GM23248 (cell line): ENCODE data around the gene RAB31. TPM values are rescaled to one million over a fixed set of nuclear protein-coding genes. Genes with fewer than 3 reads are reported as not detected.

ENCODE experiments used
- DNase-seq: peaks from one replicate; pipeline ENCODE4 v3.0.0-alpha.2; 2015
- H2AFZ ChIP-seq: fragments of 200-600 bp; sonication (generic); 2 replicates; pipeline ENCODE4 v1.6.1; 2016; ENCODE audit warnings: antibody characterized with exemption
- H3F3A ChIP-seq: fragments of 200-600 bp; sonication (generic); 2 replicates; pipeline ENCODE4 v1.6.1; 2016; ENCODE audit warnings: mild to moderate bottlenecking, antibody characterized with exemption, mixed run types; ENCODE audit not compliant: insufficient read depth
- H3K27ac ChIP-seq: fragments of 200-600 bp; sonication (generic); 2 replicates; pipeline ENCODE4 v1.5.1; 2016; ENCODE audit warnings: mild to moderate bottlenecking
- H3K27me3 ChIP-seq: fragments of 200-600 bp; sonication (generic); replicated peaks from 2 replicates; pipeline ENCODE4 v1.6.1; 2016; ENCODE audit warnings: mild to moderate bottlenecking; ENCODE audit not compliant: insufficient read depth
- H3K36me3 ChIP-seq: fragments of 200-600 bp; sonication (generic); 2 replicates; pipeline ENCODE4 v1.6.1; 2016; ENCODE audit warnings: low read depth, mild to moderate bottlenecking
- H3K4me1 ChIP-seq: fragments of 200-600 bp; sonication (generic); 2 replicates; pipeline ENCODE4 v1.6.1; 2016; ENCODE audit warnings: mild to moderate bottlenecking; ENCODE audit not compliant: insufficient read depth
- H3K4me2 ChIP-seq: fragments of 200-600 bp; sonication (generic); one replicate; pipeline ENCODE4 v1.6.1; 2016; ENCODE audit warnings: mild to moderate bottlenecking; ENCODE audit not compliant: unreplicated experiment
- H3K4me3 ChIP-seq: fragments of 200-600 bp; sonication (generic); 2 replicates; pipeline ENCODE4 v1.5.1; 2016; ENCODE audit warnings: mild to moderate bottlenecking
- H3K79me2 ChIP-seq: fragments of 200-600 bp; sonication (generic); 2 replicates; pipeline ENCODE4 v1.6.1; 2016; ENCODE audit warnings: mild to moderate bottlenecking; ENCODE audit not compliant: insufficient read depth
- H3K9ac ChIP-seq: fragments of 200-600 bp; sonication (generic); 2 replicates; pipeline ENCODE4 v1.6.1; 2016; ENCODE audit warnings: mild to moderate bottlenecking
- H3K9me2 ChIP-seq: fragments of 200-600 bp; sonication (generic); 2 replicates; pipeline ENCODE4 v1.6.1; 2016; ENCODE audit warnings: mixed run types, mild to moderate bottlenecking, moderate library complexity; ENCODE audit not compliant: insufficient read depth
- H3K9me3 ChIP-seq: fragments of 200-600 bp; sonication (generic); one replicate; pipeline ENCODE4 v1.6.1; 2017; ENCODE audit warnings: low read depth
- H4K20me1 ChIP-seq: fragments of 200-600 bp; sonication (generic); 2 replicates; pipeline ENCODE4 v1.6.0; 2016; ENCODE audit not compliant: insufficient read depth
- EZH2 ChIP-seq: fragments of 200-600 bp; sonication (generic); IDR thresholded peaks from 2 replicates; pipeline ENCODE4 v1.6.1; 2018; ENCODE audit warnings: antibody characterized with exemption, mild to moderate bottlenecking; ENCODE audit not compliant: insufficient read depth, poor library complexity, severe bottlenecking
- EZH2phosphoT487 ChIP-seq: fragments of 200-600 bp; sonication (generic); IDR thresholded peaks from 2 replicates; pipeline ENCODE4 v1.6.1; 2018; ENCODE audit warnings: antibody characterized with exemption, moderate library complexity, mild to moderate bottlenecking, low read depth; ENCODE audit not compliant: insufficient read depth
- WGBS, 2 experiments: methylation state at CpG; one replicate each; pipeline ENCODE4 v1.1.6; 2015 to 2017; ENCODE audit warnings: low lambda C conversion rate in 2 of 2, low coverage in 1 of 2; ENCODE audit errors: missing lambda C conversion rate in 2 of 2; 5-methylcytosine and 5-hydroxymethylcytosine counted together
- in situ Hi-C: fragments of 300-500 bp; cut with MboI; formaldehyde crosslinking; loops from 2 replicates; pipeline ENCODE4 v1.15.0; 2020
- polyA plus RNA-seq: library from polyadenylated mRNA; unstranded; fragments of >200 nt; fragmentation: Nextera tagmentation; extraction: Ambion mirVana; gene quantifications from 2 replicates; pipeline ENCODE4 v1.2.1, GENCODE V29; 2016
- small RNA-seq: library from RNA; depleted of rRNA; stranded (forward); fragments of <200 nt; gene quantifications from one replicate; pipeline ENCODE3, GENCODE V24; 2014; ENCODE audit warnings: low read depth, low replicate concordance
- total RNA-seq: library from RNA; depleted of rRNA; stranded (reverse); fragments of >200 nt; shearing (Covaris generic); gene quantifications from 2 replicates; pipeline ENCODE4 v1.2.3, GENCODE V29; 2014; rRNA removed

The RAB31 gene
- total and polyA plus RNA-seq, 2 experiments from 2014 or later: 49.2 to 144 TPM

DNA sequence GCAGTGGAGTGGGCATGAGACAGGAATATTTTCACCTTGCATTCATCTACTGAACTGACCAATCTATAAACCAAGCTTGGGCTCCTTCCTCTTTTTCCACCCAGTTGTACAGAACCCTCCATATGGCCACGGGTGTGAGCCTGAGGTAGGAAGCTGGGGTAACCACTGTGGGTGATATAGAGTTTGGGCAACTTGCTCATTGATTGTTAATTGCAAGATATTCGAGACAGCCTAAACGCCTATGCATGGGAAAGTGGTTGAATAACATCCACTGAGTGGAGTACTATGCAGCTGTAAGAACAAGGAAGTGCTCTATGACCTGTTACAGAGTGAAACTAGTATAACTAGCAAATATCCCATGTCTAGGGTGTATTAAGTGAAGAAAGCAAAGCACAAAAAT is 198.4 kb downstream of the RAB31 start:
- peaks cover 9% of the 10 kb centered on the region; the same call in 1 of the 2 replicates for H3F3A ChIP-seq
- no peaks in the 10 kb centered on the region for H3K36me3 ChIP-seq
- TF ChIP-seq EZH2 (no peak), EZH2phosphoT487 (no peak)
- H3K79me2 ChIP-seq: no peaks in the 10 kb centered on the region
- H3K27me3 ChIP-seq: no peaks in the 10 kb centered on the region
- no peaks in the 10 kb centered on the region for H3K9me3 ChIP-seq
- H3K9me2 ChIP-seq: no peaks in the 10 kb centered on the region
- in situ Hi-C loops: no loop called here
- H2AFZ ChIP-seq: no peak overlapping the region
- H3K4me3 ChIP-seq: no peak overlapping the region
- no peak overlapping the region for H3K27ac ChIP-seq
- 69 to 72% methylated on average over 3 of the region's 3 CpGs for WGBS, 2 experiments
- H3K4me2 ChIP-seq: no peak overlapping the region
- no peak for DNase-seq
- no peaks in the 10 kb centered on the region for H4K20me1 ChIP-seq
- H3K9ac ChIP-seq: no peak overlapping the region
- 0 out of 2 replicates have a peak, but pooled peaks cover 9% of the 10 kb centered on the region for H3K4me1 ChIP-seq

DNA sequence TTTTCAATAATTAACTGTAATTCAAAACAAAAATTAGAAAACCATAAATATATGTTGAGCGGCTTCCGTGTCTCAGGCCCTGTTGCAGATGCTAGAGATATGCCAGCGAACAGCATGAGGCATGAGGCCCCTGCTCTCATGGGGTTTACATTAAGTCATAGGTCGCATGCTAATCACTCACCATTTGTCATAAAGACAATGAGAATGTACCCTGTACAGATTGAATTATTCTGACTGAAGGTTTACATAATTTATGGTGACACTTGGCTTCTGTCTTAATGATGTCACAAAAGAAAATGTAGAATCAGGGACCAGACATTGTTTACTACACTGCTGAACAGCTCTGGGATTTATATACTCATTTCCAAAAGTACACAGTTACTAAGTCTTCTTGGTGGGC is 199.8 kb downstream of the RAB31 start:
- DNase-seq: no peak
- WGBS, 2 experiments: 81 to 86% methylated on average over 4 of the region's 4 CpGs
- in situ Hi-C loops: no loop called here
- no peak for TF ChIP-seq EZH2
- no peak for TF ChIP-seq EZH2phosphoT487
- peaks cover 12% of the 10 kb centered on the region; the same call in 1 of the 2 replicates for H3F3A ChIP-seq
- no peak overlapping the region for H3K27ac ChIP-seq
- H3K79me2 ChIP-seq: no peaks in the 10 kb centered on the region
- no peak overlapping the region for H2AFZ ChIP-seq
- H3K9ac ChIP-seq: no peak overlapping the region
- H3K27me3 ChIP-seq: no peaks in the 10 kb centered on the region
- no peaks in the 10 kb centered on the region for H3K9me3 ChIP-seq
- H3K4me2 ChIP-seq: no peak overlapping the region
- H3K9me2 ChIP-seq: no peaks in the 10 kb centered on the region
- 0 out of 2 replicates have a peak, but pooled peaks cover 12% of the 10 kb centered on the region for H3K4me1 ChIP-seq
- H3K36me3 ChIP-seq: no peaks in the 10 kb centered on the region
- H3K4me3 ChIP-seq: no peak overlapping the region
- H4K20me1 ChIP-seq: no peaks in the 10 kb centered on the region

GRCh38 chr18:9910071-9910470 is 202.0 kb downstream of the RAB31 start:
- Histone ChIP-seq H3K27me3 (no peaks in the 10 kb centered on the region), H3F3A (peaks cover 13% of the 10 kb centered on the region), H3K4me3 (no peak overlapping the region), H3K9me3 (no peaks in the 10 kb centered on the region), H2AFZ (no peak overlapping the region), H3K79me2 (peaks cover 10% of the 10 kb centered on the region), H3K27ac (no peak overlapping the region), H3K36me3 (no peaks in the 10 kb centered on the region), H4K20me1 (no peaks in the 10 kb centered on the region), H3K4me1 (0 out of 2 replicates have a peak, but pooled peaks cover 14% of the 10 kb centered on the region), H3K9me2 (no peaks in the 10 kb centered on the region), H3K4me2 (no peak overlapping the region), H3K9ac (no peak overlapping the region)
- TF ChIP-seq EZH2phosphoT487 (no peak), EZH2 (no peak)
- no peak for DNase-seq
- in situ Hi-C loops: no loop called here

DNA sequence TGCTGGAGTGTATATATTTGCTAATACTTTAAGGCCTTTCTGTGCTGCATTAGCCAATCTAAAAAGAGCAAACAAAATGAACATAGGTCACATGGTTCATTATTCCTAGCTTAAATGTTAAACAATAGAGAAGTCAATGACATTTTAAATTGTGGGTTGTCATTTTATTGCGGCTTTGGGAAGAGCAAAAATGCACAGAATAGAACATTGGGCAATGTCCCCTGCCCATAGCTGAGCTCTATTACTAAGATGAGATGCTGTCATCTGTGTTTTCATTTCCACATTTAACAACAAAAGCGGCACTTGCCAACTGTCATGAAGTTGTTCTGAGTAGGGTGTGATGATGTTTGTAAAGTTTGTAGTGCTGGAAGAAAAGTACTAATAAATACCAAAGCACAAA is 202.6 kb downstream of the RAB31 start:
- Histone ChIP-seq H3K9ac (no peak overlapping the region), H3K9me3 (no peaks in the 10 kb centered on the region), H4K20me1 (0 out of 2 replicates have a peak, but pooled peaks cover 5% of the 10 kb centered on the region), H3K9me2 (no peaks in the 10 kb centered on the region), H3K4me3 (no peak overlapping the region), H3K36me3 (no peaks in the 10 kb centered on the region), H2AFZ (no peak overlapping the region), H3K4me2 (no peak overlapping the region), H3K4me1 (peaks cover 11% of the 10 kb centered on the region; the same call in 1 of the 2 replicates), H3K27me3 (no peaks in the 10 kb centered on the region), H3K79me2 (peaks cover 16% of the 10 kb centered on the region), H3K27ac (no peak overlapping the region), H3F3A (peaks cover 14% of the 10 kb centered on the region)
- in situ Hi-C loops: no loop called here
- no peak for TF ChIP-seq EZH2
- TF ChIP-seq EZH2phosphoT487: no peak
- WGBS, 2 experiments: 59 to 65% methylated on average over 2 of the region's 2 CpGs
- no peak for DNase-seq

- no peaks in the 10 kb centered on the region for H3K36me3 ChIP-seq
- H3K27ac ChIP-seq: no peak overlapping the region
- H3K9me3 ChIP-seq: no peaks in the 10 kb centered on the region
- TF ChIP-seq EZH2 (no peak), EZH2phosphoT487 (no peak)
- H3K9ac ChIP-seq: no peak overlapping the region
- no peaks in the 10 kb centered on the region for H3K27me3 ChIP-seq
- in situ Hi-C loops: no loop called here
- H2AFZ ChIP-seq: no peak overlapping the region
- H3K9me2 ChIP-seq: no peaks in the 10 kb centered on the region
- peaks cover 16% of the 10 kb centered on the region for H3F3A ChIP-seq
- 87 to 89% methylated on average over 5 of the region's 5 CpGs for WGBS, 2 experiments
- no peak overlapping the region for H3K4me2 ChIP-seq
- H3K4me3 ChIP-seq: no peak overlapping the region
- peaks cover 9% of the 10 kb centered on the region; the same call in 1 of the 2 replicates for H4K20me1 ChIP-seq
- H3K79me2 ChIP-seq: peaks cover 22% of the 10 kb centered on the region
- no peak for DNase-seq
- peaks cover 10% of the 10 kb centered on the region; the same call in 1 of the 2 replicates for H3K4me1 ChIP-seq
Observed at GRCh38 chr18:9911226-9911625, 203.1 kb downstream of the RAB31 start.

Small RNA genes lying within 50 kb of the gene (small RNA-seq; reads per million reads assigned to genes)
- gene RN7SL862P (not detected), gene RNA5SP449 (not detected)

Other genes starting within 250 kb of the RAB31 start
- gene RALBP1, start 232.8 kb upstream of the RAB31 start, total RNA-seq: 83.9 and 90.4 TPM in 2 replicates
- 44.7 and 49.9 TPM in 2 replicates for gene RALBP1, start 232.8 kb upstream of the RAB31 start, polyA plus RNA-seq
- gene PPP4R1, start 93.7 kb upstream of the RAB31 start, total RNA-seq: 85.5 and 97.9 TPM in 2 replicates
- 31.8 and 33.0 TPM in 2 replicates for gene PPP4R1, start 93.7 kb upstream of the RAB31 start, polyA plus RNA-seq
- gene TXNDC2, start 177.7 kb downstream of the RAB31 start, total RNA-seq: not detected in 2 replicates
- gene TXNDC2, start 177.7 kb downstream of the RAB31 start, polyA plus RNA-seq: not detected in 2 replicates
- 204 and 277 TPM in 2 replicates for gene VAPA, start 205.7 kb downstream of the RAB31 start, total RNA-seq
- gene VAPA, start 205.7 kb downstream of the RAB31 start, polyA plus RNA-seq: 290 and 299 TPM in 2 replicates